HG02870 (cell line): ENCODE data around the gene XPO1.
"Not testable (repeated sequence)": the region's sequence is repeated elsewhere in the genome, so short reads cannot be mapped to it uniquely, and the experiment has no call there.

Source experiments
- ATAC-seq: cut with Tn5 transposase; IDR thresholded peaks from one replicate; pipeline ENCODE4 v1.9.1; 2021; ENCODE audit warnings: mild to moderate bottlenecking, moderate library complexity; ENCODE audit not compliant: unreplicated experiment

Gene XPO1

GRCh38 chr2:61538200-61538919 lies at the start of gene XPO1:
Gene XPO1 (minus strand): TSS chr2:61538356. CDS start chr2:61533897, 4,459 bp downstream.
- ATAC-seq: peak; percentile 77

GRCh38 chr2:61586928-61587327 lies 48.8 kb upstream of the XPO1 start:
- ATAC-seq: not testable (repeated sequence)

GRCh38 chr2:61585383-61585782 lies 47.2 kb upstream of the XPO1 start:
- ATAC-seq: no peak

- ATAC-seq: not testable (repeated sequence)
Observed at GRCh38 chr2:61584368-61584767, 46.2 kb upstream of the XPO1 start.

- ATAC-seq: no peak
Observed at GRCh38 chr2:61582165-61582564, 44.0 kb upstream of the XPO1 start.

GRCh38 chr2:61581716-61582115 lies 43.6 kb upstream of the XPO1 start:
- ATAC-seq: no peak

GRCh38 chr2:61575447-61575859 lies 37.3 kb upstream of the XPO1 start:
- no peak for ATAC-seq

GRCh38 chr2:61566566-61566965 lies 28.4 kb upstream of the XPO1 start:
- no peak for ATAC-seq

- no peak for ATAC-seq
Observed at GRCh38 chr2:61562615-61563014, 24.5 kb upstream of the XPO1 start.

- ATAC-seq: no peak
Observed at GRCh38 chr2:61558160-61558559, 20.0 kb upstream of the XPO1 start.

- no peak for ATAC-seq
Observed at GRCh38 chr2:61557381-61557780, 19.2 kb upstream of the XPO1 start.

- no peak for ATAC-seq
Observed at GRCh38 chr2:61554604-61555003, 16.4 kb upstream of the XPO1 start.

- no peak for ATAC-seq
Observed at GRCh38 chr2:61550375-61551209, 12.4 kb upstream of the XPO1 start.

- no peak for ATAC-seq
Observed at GRCh38 chr2:61549546-61549945, 11.4 kb upstream of the XPO1 start.

- ATAC-seq: no peak
Observed at GRCh38 chr2:61543062-61543461, 4.9 kb upstream of the XPO1 start.

GRCh38 chr2:61540167-61540566 lies 2.0 kb upstream of the XPO1 start:
- not testable (repeated sequence) for ATAC-seq

- ATAC-seq: no peak
Observed at GRCh38 chr2:61538920-61539520, 864 bp upstream of the XPO1 start.

GRCh38 chr2:61537950-61538199 lies 281 bp downstream of the XPO1 start:
- no peak for ATAC-seq

- ATAC-seq: no peak
Observed at GRCh38 chr2:61537277-61537949, 743 bp downstream of the XPO1 start.

- peak; percentile 50 for ATAC-seq
Observed at GRCh38 chr2:61536572-61537276, 1.4 kb downstream of the XPO1 start.

- ATAC-seq: no peak
Observed at GRCh38 chr2:61536180-61536571, 2.0 kb downstream of the XPO1 start.
